ENCODE measurements around the gene ARHGAP24. TPM values are rescaled to one million over a fixed set of nuclear protein-coding genes. Genes with fewer than 3 reads are reported as not detected.

The ARHGAP24 gene
- polyA plus RNA-seq (2013, experiment 1 of 2; ENCODE audit: insufficient read length) = 16.1 TPM
- 15.7 TPM for polyA plus RNA-seq (2013, experiment 2 of 2; ENCODE audit: insufficient read length)

DNA sequence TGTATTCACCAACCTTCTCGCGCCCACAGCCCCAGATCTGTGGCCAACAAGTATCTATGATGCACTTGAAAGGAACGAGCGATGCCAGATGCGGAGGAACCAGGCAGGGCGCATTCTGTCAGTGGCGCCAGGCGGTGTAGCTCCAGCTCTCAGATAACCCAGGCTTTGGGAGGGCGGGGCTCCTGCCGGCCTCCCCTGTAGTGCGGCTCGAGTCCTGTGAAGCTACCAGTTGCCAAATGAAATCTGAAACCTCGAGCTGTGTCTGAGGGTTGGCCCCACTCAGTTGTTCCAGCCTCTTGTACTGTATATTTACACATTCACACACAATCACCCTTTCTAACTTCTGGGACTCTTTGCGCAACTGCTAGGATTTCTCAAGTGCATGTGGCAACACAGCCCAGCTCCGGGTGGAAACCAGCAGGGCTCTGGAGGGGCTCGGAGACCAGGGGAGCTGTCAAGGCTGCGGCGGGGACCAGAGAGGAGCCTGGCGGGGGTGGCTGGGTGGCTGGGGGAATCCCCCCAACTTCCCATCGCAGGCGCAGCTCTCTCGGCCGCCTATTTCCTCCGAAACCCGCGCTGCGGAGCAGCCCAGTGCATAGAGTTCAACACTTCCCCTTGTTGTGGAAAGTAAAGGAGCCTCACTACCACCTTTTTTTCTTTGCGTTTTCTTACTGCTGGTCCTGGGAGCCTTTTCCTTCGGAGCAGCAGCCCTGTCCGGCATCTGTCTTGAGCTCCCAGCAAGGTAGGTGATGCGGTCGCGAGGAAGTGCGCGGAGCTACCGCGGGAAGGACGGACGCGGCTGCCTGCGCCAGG, at the start of gene ARHGAP24:
Gene ARHGAP24, plus strand, starts transcription at position 333 of the 813 bp plus-strand sequence.
- peak; percentile 98 for DNase-seq

GRCh38 chr4:85426366-85426765, 48.6 kb upstream of the ARHGAP24 start:
- no peak for DNase-seq

DNA sequence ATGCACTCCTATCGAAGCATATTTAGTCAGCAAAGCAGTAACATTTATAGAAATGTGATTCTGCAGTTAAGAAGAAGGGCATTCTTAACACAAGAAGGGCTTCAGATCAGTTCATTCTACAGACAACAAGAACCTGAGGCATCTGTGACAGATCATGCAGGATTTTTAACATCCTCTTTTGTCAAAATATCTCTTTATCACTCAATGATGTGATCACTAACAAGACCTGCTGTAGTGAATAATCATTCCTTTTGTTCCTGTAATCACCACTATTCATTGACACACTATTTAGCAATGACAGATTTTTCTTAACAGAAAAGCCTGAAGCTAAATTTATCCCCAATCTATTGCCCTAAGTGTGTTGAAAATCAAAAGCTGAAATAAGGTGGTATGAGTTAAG, 47.8 kb upstream of the ARHGAP24 start:
- no peak for DNase-seq

DNA sequence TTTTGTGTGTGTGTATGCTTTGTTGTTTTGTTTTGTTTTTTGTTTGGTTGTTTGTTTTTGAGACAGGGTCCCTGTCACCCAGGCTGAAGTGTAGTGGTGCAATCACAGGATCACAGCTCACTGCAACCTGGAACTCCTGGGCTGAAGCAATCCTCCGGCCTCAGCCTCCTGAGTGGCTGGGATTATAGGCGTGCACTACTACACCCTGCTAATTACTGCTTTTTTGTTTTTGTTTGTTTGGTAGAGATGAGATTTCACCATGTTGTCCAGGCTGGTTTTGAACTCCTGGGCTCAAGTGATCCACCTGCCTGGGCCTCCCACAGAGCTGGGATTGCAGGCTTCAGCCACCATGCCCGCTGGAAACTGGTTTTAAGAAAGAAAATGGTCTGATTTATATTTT, 44.7 kb upstream of the ARHGAP24 start:
- DNase-seq = no peak

GRCh38 chr4:85430697-85431096, 44.3 kb upstream of the ARHGAP24 start:
- DNase-seq = no peak

DNA sequence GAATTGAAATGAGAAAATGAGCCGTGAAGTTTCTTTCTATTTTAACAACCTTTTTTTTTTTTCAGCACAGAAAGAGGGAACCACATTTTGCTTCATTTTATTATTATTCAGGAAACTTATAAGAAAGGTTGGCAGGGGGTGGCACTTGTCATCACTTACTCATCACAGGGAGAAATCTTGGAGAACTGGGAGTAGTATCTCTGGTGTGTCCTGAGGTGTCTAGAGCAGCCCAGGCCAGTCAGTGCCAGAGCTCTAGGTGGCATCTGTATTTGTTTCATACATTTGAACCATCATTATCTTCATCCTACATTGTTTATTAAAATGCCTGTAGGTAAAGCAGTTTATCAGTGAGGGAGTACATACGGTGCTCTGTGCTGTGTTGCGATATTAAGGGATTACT, 43.8 kb upstream of the ARHGAP24 start:
- no peak for DNase-seq

DNA sequence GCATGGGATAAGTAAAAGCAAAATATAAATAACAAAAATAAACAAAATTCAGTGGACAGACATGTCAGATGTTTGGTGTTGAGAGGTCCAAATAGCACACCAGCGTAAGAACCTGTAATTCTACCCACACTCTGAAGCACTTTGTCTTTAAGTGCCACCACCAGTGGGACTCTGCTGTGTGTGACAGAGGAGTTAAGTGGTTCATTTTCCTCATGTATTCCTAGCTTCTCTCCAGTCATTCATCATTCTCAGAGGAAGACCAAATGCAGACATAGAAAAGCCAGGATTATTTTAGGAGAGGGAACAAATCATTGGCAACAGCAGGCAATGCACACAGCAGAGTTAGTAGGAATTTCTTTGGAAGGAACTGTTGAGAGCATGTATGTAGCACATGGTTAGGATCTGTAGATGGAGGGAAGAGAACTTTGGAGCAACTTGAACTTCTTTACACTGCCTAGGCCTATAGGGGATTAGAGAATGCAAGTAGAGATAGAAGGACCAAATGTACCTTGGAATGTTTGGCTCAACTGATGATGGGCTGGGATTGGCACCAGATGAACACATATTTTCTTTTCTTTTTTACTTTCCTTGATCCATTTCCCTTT, 43.0 kb upstream of the ARHGAP24 start:
- DNase-seq = no peak

- peak; percentile 61 for DNase-seq
Observed at GRCh38 chr4:85445050-85445639, 29.8 kb upstream of the ARHGAP24 start.

GRCh38 chr4:85446141-85446861, 28.6 kb upstream of the ARHGAP24 start:
- DNase-seq = no peak

DNA sequence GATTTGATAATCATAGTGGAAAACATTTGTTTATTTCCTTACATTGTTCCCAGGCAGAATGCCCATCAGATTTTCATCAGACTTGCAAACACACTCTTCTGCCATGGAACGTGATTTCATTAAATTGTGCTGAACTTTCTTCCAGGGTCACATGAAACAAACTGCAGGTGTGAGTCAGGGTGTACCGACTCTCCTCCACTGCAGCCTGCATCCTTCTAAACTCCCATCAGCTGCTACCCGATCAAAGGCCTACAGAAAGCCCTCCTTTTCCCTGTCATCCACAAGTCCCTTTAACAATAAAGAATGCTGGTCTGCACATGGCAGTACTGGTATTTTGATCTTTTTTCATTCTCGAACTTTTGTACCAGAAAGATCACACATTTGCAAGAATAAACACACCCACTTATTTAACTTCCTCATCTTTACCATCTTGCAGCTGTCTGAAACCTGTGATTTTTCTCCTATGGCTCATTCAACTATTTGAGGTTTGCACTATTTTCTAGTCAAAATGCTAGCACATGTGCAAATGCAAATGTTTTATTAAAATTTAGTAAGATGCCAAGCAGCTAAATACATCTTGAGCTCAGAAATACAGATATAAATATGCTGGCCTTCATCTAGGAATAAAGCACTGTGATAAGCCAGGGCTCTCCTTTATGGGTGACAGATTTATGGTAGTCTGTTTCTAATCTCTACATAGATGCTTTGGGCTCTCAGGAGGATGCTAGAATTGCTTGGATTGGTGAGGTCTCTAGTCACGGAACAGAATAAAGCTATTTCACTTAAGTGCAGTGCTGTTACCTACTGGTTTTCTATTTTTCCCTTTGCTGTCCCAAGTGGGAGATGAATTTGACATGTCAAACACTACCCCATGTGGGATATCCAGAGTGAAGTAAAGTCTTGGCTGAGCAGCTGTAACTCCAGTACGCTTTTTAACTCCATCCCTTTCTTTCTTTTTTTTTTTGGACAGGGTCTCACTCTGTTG, 25.8 kb upstream of the ARHGAP24 start:
- no peak for DNase-seq

DNA sequence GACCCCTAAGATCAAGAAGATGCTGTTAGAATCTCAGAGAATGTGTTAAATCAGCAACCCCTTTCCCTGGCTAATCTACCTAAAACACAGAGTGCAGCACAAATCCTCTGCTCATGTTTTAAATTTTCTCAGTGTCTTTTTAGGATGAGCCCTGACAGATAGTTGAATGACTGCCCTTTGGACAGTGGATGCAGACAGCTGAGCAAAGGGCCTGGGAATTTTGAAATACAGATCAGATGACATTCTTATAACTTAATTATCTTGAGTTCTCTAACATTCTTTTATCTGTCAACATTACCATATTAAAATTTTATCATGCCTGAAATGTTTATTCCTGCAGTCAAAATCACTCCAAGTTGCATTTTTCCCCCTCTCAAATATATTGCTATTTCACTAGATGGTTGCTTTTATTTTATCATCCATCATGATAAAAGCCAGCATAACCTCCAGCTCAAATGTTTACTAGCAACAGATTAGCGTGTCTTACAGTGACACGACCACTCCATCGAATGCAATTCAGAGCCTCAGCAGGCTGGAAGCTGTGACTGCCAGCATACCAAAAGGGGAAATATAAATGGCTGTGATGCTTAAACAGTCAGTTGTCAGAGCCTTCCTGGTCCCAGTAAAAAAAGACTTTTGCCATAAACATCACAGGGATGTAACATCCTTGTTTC, 22.8 kb upstream of the ARHGAP24 start:
- DNase-seq = no peak

DNA sequence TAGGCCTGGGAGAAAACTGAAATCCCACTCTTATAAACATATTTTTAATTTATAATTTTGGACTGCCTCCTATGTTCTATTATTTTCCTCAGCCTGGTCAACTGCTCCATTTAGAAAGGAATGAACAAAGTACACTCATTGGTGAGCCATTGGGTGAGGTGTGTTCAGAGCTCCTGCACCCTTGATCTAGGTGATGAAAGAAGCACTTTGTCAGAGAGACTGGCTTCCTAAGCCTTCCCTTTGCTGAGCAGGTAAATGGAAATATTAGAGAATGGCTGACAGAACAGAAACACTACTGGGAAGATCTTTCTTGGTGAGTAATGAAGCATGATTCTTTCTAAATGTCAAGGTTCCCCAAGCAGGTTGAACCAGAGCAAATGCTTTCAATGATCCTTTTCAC, 19.0 kb upstream of the ARHGAP24 start:
- DNase-seq = no peak

GRCh38 chr4:85457752-85458467, 17.0 kb upstream of the ARHGAP24 start:
- no peak for DNase-seq

DNA sequence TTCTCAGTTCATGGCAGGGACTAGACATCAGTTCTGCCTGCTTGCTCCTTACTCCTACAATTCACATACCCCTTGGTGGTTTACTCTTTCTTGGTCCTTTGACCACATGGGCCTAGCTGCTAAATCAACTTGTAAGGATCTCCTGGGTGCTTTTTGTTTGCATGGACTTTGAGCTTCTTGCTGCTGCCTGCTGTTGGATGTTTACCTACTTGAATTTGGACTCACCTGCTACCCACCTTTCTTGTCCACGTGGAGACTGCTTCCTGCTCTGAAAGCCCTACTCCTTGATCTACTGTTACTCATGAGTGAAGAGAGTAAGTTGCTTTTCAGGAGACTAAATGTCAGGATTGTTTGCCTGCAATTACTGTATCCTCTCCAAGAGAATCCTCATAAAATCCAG, 15.2 kb upstream of the ARHGAP24 start:
- DNase-seq = no peak

DNA sequence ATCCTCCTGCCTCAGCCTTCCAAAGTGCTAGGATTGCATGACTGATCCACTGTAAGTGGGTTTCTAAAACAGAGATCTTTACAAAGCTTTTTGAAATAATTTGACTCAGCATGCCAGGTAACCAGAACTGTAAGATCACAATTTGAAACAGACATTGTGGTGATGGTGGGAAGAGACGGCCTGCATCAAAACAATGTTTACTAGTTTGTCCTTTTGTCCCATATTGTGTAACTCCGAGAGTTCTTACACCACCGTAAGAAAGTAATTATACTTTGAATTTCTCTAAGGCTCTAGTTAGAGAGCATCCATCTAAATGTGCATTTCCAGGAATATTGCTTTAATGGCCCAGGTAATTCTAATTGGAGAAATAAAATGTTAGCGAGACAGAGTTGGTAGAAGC, 594 bp upstream of the ARHGAP24 start:
- DNase-seq = no peak

DNA sequence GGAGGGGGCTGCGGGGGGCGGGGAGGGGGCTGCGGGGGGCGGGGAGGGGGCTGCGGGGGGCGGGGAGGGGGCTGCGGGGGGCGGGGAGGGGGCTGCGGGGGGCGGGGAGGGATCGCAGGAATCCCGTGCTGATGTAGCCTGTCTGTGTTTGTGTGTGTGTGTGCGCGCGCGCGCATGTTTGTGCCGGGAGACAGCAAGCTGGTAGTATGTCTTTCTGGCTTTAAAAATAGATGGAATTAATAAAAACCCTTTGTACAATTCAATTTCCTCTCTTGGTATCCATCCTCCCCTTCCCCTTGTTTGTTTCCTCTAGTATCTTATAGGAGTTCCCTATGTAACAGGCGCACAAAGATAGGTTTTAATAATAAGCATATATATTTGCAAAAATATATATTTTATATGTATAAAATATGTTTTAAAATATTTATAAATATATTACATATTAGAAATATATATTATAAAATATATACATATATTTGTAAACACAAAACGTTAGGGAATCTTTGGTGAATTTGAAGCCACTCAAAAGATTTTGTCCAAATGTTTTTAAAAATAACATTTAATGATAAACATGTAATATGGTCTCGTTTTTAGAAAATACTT, 782 bp downstream of the ARHGAP24 start:
- DNase-seq = peak; percentile 44

- DNase-seq = no peak
Observed at GRCh38 chr4:85476381-85476780, 1.4 kb downstream of the ARHGAP24 start.

- DNase-seq = peak; percentile 28
Observed at GRCh38 chr4:85477534-85477933, 2.6 kb downstream of the ARHGAP24 start.

DNA sequence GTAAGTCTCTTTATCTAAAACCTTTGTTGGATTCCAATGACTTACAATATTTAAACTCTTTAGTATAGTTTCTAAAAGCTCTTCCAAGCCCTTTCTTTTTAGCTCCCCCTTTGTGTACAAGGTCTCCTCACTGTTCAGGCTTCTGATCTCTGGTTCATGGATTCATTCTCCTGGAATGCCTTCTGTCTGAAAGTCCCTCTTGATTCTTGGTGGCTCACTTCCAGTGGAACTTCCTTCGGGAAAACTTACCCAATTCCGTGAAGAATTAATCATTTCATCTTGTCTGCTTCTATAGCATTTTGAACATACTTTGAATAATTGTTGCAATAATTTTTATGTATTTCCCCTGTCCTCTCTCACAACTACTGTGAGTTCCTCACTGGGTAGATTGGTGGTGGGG, 3.6 kb downstream of the ARHGAP24 start:
- DNase-seq = peak; percentile 94

Measured in fibroblast of skin of abdomen (primary cell).